H1 (cell line): ENCODE results near the gene TBC1D22A. TPM values are rescaled to one million over a fixed set of nuclear protein-coding genes. Genes with fewer than 3 reads are reported as not detected.

ENCODE experiments used
- CTBP2 ChIP-seq: IDR thresholded peaks from 2 replicates; pipeline ENCODE4 v1.7.0; 2011; ENCODE audit warnings: borderline replicate concordance, mild to moderate bottlenecking, moderate library complexity, mixed read lengths, low read length; ENCODE audit not compliant: insufficient read depth, insufficient read length
- SIN3A ChIP-seq, 2 experiments: IDR thresholded peaks in 1 of 2; conservative IDR thresholded peaks in 1 of 2; 2 replicates each; pipeline ENCODE4 v1.6.1; 2011 to 2012; ENCODE audit warnings: low read length in 2 of 2, improper control_type of control experiment in 1 of 2, low read depth in 1 of 2, mild to moderate bottlenecking in 1 of 2
- TCF12 ChIP-seq: IDR thresholded peaks from 2 replicates; pipeline ENCODE4 v1.6.1; 2011; ENCODE audit warnings: low read depth, mild to moderate bottlenecking, low read length
- polyA plus RNA-seq, 7 experiments: library from polyadenylated mRNA; depleted of rRNA in 3 of 7; stranded (reverse) in 5 of 7; unstranded in 2 of 7; fragments of >200 nt in 5 of 7; fragments of 200-250 nt in 2 of 7; gene quantifications; 1 replicate in 5 of 7; 2 replicates in 1 of 7; 4 replicates in 1 of 7; pipeline versions ENCODE4 v1.2.1 to v1.2.3, GENCODE V29; 2011 to 2013; ENCODE audit warnings: missing spikeins in 2 of 7, mixed read lengths in 2 of 7
- total RNA-seq: library from RNA; stranded (reverse); fragmentation: NEBNext Ultra II Directional; extraction: Animal tissue kit (Norgen Biotek cat#: 25700); gene quantifications from 2 replicates; pipeline ENCODE4 v1.2.1, GENCODE V29; 2021
- TF ChIP-seq, protein P1 (sequence below): IDR thresholded peaks from 2 replicates; pipeline ENCODE4 v1.6.1; 2011; ENCODE audit warnings: low read length, improper control_type of control experiment
- TF ChIP-seq, protein P2 (sequence below): IDR thresholded peaks from 2 replicates; pipeline ENCODE4 v1.6.1; 2012; ENCODE audit warnings: low read length, inconsistent platforms

The TBC1D22A gene
- total and polyA plus RNA-seq, 2 of the 8 experiments (the other 6 are each of a cell fraction or from before 2014, with no cell fraction given): 11.9 to 18.4 TPM

DNA sequence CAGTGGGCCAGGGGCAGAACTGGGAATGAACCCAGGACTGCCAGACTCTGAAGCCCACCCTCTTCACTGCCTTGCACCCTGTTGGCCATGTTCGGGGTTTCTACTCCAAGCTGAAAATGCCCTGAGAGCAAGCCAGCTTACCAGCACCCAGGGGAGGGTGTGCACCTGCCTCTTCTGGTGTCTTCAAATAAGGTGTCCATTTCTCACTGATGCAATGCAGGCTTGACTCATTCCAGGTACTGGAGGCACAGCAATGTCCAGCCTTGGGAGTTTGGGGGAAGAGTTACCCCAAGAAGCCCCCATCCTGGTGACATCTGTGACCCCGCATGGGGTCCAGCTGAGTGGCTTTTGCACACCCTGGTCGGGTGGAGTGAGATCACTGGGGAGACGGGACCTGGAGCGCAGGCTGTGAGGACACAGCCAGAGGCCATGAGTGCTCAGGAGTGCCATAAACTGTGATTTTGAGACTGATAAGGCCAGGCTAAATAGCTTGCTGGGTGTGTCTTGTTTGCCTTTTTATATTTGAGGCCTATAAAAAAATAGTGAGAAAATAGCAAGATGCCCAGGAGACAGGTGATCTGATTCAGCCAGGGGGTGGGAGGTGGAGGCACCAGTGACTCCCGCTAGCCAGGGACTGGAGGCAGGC is 19.8 kb upstream of the TBC1D22A start (continued):
- TF ChIP-seq TCF12 (no peak), SIN3A (conservative IDR thresholded peaks at IDR 0.05 in 1 of 2, IDR thresholded peaks at IDR 0.05 in 1 of 2; ENCODE audit: low read depth in 1 of 2, low read length in 2 of 2) (no peak), CTBP2 (no peak)
- TF ChIP-seq, protein P1, sequence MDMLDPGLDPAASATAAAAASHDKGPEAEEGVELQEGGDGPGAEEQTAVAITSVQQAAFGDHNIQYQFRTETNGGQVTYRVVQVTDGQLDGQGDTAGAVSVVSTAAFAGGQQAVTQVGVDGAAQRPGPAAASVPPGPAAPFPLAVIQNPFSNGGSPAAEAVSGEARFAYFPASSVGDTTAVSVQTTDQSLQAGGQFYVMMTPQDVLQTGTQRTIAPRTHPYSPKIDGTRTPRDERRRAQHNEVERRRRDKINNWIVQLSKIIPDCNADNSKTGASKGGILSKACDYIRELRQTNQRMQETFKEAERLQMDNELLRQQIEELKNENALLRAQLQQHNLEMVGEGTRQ: no peak
- TF ChIP-seq, protein P2, sequence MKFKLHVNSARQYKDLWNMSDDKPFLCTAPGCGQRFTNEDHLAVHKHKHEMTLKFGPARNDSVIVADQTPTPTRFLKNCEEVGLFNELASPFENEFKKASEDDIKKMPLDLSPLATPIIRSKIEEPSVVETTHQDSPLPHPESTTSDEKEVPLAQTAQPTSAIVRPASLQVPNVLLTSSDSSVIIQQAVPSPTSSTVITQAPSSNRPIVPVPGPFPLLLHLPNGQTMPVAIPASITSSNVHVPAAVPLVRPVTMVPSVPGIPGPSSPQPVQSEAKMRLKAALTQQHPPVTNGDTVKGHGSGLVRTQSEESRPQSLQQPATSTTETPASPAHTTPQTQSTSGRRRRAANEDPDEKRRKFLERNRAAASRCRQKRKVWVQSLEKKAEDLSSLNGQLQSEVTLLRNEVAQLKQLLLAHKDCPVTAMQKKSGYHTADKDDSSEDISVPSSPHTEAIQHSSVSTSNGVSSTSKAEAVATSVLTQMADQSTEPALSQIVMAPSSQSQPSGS: no peak
- TF ChIP-seq, all 59 proteins: peak for 0
